ENCODE results near the gene VSIG10.

GRCh38 chr12:118050972-118051910, 52.6 kb downstream of the VSIG10 start:
- TF ChIP-seq CTCF (IDR thresholded peaks at IDR 0.05; ENCODE audit: poor library complexity) (no peak), EZH2 (IDR thresholded peaks at IDR 0.05; ENCODE audit: borderline replicate concordance) (no peak)
